Activated naive CD4-positive, alpha-beta T cell treated with anti-CD3 and anti-CD28 coated beads, Interleukin-2, amount 10 ng/mL, durations not matched to agents 7 days and 5 days (primary cell): ENCODE results near the gene MISP3.
A peak's percentile ranks its signal among the peaks of the same experiment; 100 is the strongest.
"Not testable (repeated sequence)": the region's sequence is repeated elsewhere in the genome, so short reads cannot be mapped to it uniquely, and the experiment has no call there.

Source experiments
- CTCF ChIA-PET: fragments of 350-600 bp; sonication (Branson Sonifier 250); formaldehyde crosslinking; loops from one replicate; lab custom pipeline; 2021; ENCODE audit warnings: antibody characterized with exemption; lab: Charles Lee
- DNase-seq: peaks from one replicate; pipeline ENCODE4 v3.0.0-alpha.2; 2020
- H3K27ac Mint-ChIP-seq: one replicate; pipeline ENCODE4 v1.8.0; 2021; ENCODE audit warnings: mild to moderate bottlenecking, moderate library complexity, mixed read lengths
- H3K27me3 Mint-ChIP-seq: one replicate; pipeline ENCODE4 v1.8.0; 2021; ENCODE audit warnings: mild to moderate bottlenecking, mixed read lengths
- H3K36me3 Mint-ChIP-seq: one replicate; pipeline ENCODE4 v1.8.0; 2021; ENCODE audit warnings: mixed read lengths
- H3K4me1 Mint-ChIP-seq: one replicate; pipeline ENCODE4 v1.8.0; 2021; ENCODE audit warnings: mixed read lengths
- H3K4me3 Mint-ChIP-seq: one replicate; pipeline ENCODE4 v1.8.0; 2021; ENCODE audit warnings: mild to moderate bottlenecking, moderate library complexity, mixed read lengths
- H3K9me3 Mint-ChIP-seq: one replicate; pipeline ENCODE4 v1.8.0; 2021; ENCODE audit warnings: mixed read lengths

Gene MISP3

GRCh38 chr19:14042659-14043608 lies 29.7 kb upstream of the MISP3 start:
- H3K27me3 Mint-ChIP-seq, H3K9me3 Mint-ChIP-seq, H3K4me3 Mint-ChIP-seq: not testable (repeated sequence)
- Mint-ChIP-seq H3K27ac (peak overlapping the region; percentile 77), H3K4me1 (peaks cover 10% of the 10 kb centered on the region), H3K36me3 (peaks cover 50% of the 10 kb centered on the region)
- CTCF ChIA-PET = interaction anchor here (0.6 to 2.4 kb wide), 11 partner anchors 8 to 164 kb away, joined by 3 to 11 read pairs (median 3); partner anchors contain the start of genes ASF1B and IL27RA
- peak; percentile 63 for DNase-seq

GRCh38 chr19:14047866-14048265 lies 24.7 kb upstream of the MISP3 start:
- H3K4me3 Mint-ChIP-seq, H3K9me3 Mint-ChIP-seq, H3K27ac Mint-ChIP-seq, H3K4me1 Mint-ChIP-seq, DNase-seq, H3K27me3 Mint-ChIP-seq: not testable (repeated sequence)
- CTCF ChIA-PET = interaction anchor here (0.7 to 5.9 kb wide), 14 partner anchors 11 to 170 kb away, joined by 3 to 56 read pairs (median 4); no protein-coding TSS in a partner anchor
- H3K36me3 Mint-ChIP-seq = peaks cover 58% of the 10 kb centered on the region

GRCh38 chr19:14048443-14049153 lies 24.0 kb upstream of the MISP3 start:
- Mint-ChIP-seq H3K36me3 (peaks cover 58% of the 10 kb centered on the region), H3K9me3 (no peaks in the 10 kb centered on the region), H3K4me3 (no peak overlapping the region), H3K27me3 (no peaks in the 10 kb centered on the region), H3K4me1 (no peaks in the 10 kb centered on the region), H3K27ac (peak overlapping the region; percentile 49)
- DNase-seq = peak; percentile 80
- CTCF ChIA-PET = interaction anchor here (0.7 to 5.9 kb wide), 15 partner anchors 11 to 171 kb away, joined by 3 to 56 read pairs (median 3); partner anchors contain the start of gene PODNL1

GRCh38 chr19:14050512-14050911 lies 22.1 kb upstream of the MISP3 start:
- Mint-ChIP-seq H3K9me3 (no peaks in the 10 kb centered on the region), H3K4me3 (no peak overlapping the region), H3K4me1 (no peaks in the 10 kb centered on the region), H3K27ac (no peak overlapping the region), H3K36me3 (peaks cover 60% of the 10 kb centered on the region), H3K27me3 (peaks cover 9% of the 10 kb centered on the region)
- DNase-seq = no peak
- CTCF ChIA-PET = interaction anchor here (1.0 to 5.9 kb wide), 2 partner anchors 8 to 9 kb away, joined by 3 to 56 read pairs; no protein-coding TSS in a partner anchor

GRCh38 chr19:14050961-14051360 lies 21.6 kb upstream of the MISP3 start:
- CTCF ChIA-PET = interaction anchor here (1.0 to 5.9 kb wide), 2 partner anchors 8 to 9 kb away, joined by 3 to 56 read pairs; no protein-coding TSS in a partner anchor
- H3K36me3 Mint-ChIP-seq = peaks cover 58% of the 10 kb centered on the region
- peaks cover 13% of the 10 kb centered on the region for H3K27me3 Mint-ChIP-seq
- peak overlapping the region; percentile 28 for H3K27ac Mint-ChIP-seq
- H3K9me3 Mint-ChIP-seq, H3K4me1 Mint-ChIP-seq, DNase-seq, H3K4me3 Mint-ChIP-seq: not testable (repeated sequence)

GRCh38 chr19:14051980-14052379 lies 20.6 kb upstream of the MISP3 start:
- H3K9me3 Mint-ChIP-seq = no peaks in the 10 kb centered on the region
- CTCF ChIA-PET = interaction anchor here (1.4 to 3.3 kb wide), 2 partner anchors 21 to 171 kb away, joined by 4 to 14 read pairs; no protein-coding TSS in a partner anchor
- H3K4me3 Mint-ChIP-seq = no peak overlapping the region
- H3K4me1 Mint-ChIP-seq = peaks cover 3% of the 10 kb centered on the region
- H3K27me3 Mint-ChIP-seq = peaks cover 23% of the 10 kb centered on the region
- H3K36me3 Mint-ChIP-seq = peaks cover 49% of the 10 kb centered on the region
- DNase-seq = no peak
- H3K27ac Mint-ChIP-seq = no peak overlapping the region

- Mint-ChIP-seq H3K27me3 (peaks cover 28% of the 10 kb centered on the region), H3K4me3 (no peak overlapping the region), H3K27ac (no peak overlapping the region), H3K36me3 (peaks cover 47% of the 10 kb centered on the region), H3K4me1 (peaks cover 3% of the 10 kb centered on the region), H3K9me3 (no peaks in the 10 kb centered on the region)
- no peak for DNase-seq
- CTCF ChIA-PET = interaction anchor here (1.1 to 3.3 kb wide), 3 partner anchors 18 to 172 kb away, joined by 3 to 14 read pairs (median 4); no protein-coding TSS in a partner anchor
Observed at GRCh38 chr19:14052470-14052869, 20.1 kb upstream of the MISP3 start.

GRCh38 chr19:14053032-14053431 lies 19.6 kb upstream of the MISP3 start:
- Mint-ChIP-seq H3K27me3 (peaks cover 34% of the 10 kb centered on the region), H3K4me3 (no peak overlapping the region), H3K36me3 (peaks cover 43% of the 10 kb centered on the region), H3K9me3 (no peaks in the 10 kb centered on the region), H3K4me1 (peaks cover 8% of the 10 kb centered on the region), H3K27ac (no peak overlapping the region)
- DNase-seq = no peak
- CTCF ChIA-PET = interaction anchor here (1.1 to 3.3 kb wide), 3 partner anchors 19 to 172 kb away, joined by 3 to 14 read pairs (median 4); no protein-coding TSS in a partner anchor

GRCh38 chr19:14053500-14053899 lies 19.1 kb upstream of the MISP3 start:
- DNase-seq = no peak
- CTCF ChIA-PET = interaction anchor here (1.1 to 3.3 kb wide), 3 partner anchors 19 to 173 kb away, joined by 3 to 14 read pairs (median 4); no protein-coding TSS in a partner anchor
- H3K27me3 Mint-ChIP-seq = peaks cover 38% of the 10 kb centered on the region
- H3K27ac Mint-ChIP-seq = no peak overlapping the region
- no peaks in the 10 kb centered on the region for H3K9me3 Mint-ChIP-seq
- H3K4me3 Mint-ChIP-seq = no peak overlapping the region
- peaks cover 38% of the 10 kb centered on the region for H3K36me3 Mint-ChIP-seq
- peaks cover 13% of the 10 kb centered on the region for H3K4me1 Mint-ChIP-seq

GRCh38 chr19:14054099-14054498 lies 18.5 kb upstream of the MISP3 start:
- Mint-ChIP-seq H3K4me1 (peaks cover 18% of the 10 kb centered on the region), H3K9me3 (no peaks in the 10 kb centered on the region), H3K36me3 (peaks cover 33% of the 10 kb centered on the region), H3K4me3 (no peak overlapping the region), H3K27me3 (peaks cover 44% of the 10 kb centered on the region), H3K27ac (no peak overlapping the region)
- CTCF ChIA-PET = interaction anchor here (3.3 kb wide), 1 partner anchor 173 kb away, joined by 14 read pairs; no protein-coding TSS in a partner anchor
- DNase-seq = no peak

- H3K9me3 Mint-ChIP-seq = no peaks in the 10 kb centered on the region
- H3K36me3 Mint-ChIP-seq = peaks cover 31% of the 10 kb centered on the region
- no peak overlapping the region for H3K27ac Mint-ChIP-seq
- DNase-seq = no peak
- H3K4me3 Mint-ChIP-seq = no peak overlapping the region
- CTCF ChIA-PET = interaction anchor here (3.3 kb wide), 1 partner anchor 174 kb away, joined by 14 read pairs; no protein-coding TSS in a partner anchor
- H3K27me3 Mint-ChIP-seq = peaks cover 51% of the 10 kb centered on the region
- peaks cover 20% of the 10 kb centered on the region for H3K4me1 Mint-ChIP-seq
Observed at GRCh38 chr19:14054721-14055120, 17.9 kb upstream of the MISP3 start.

- DNase-seq = no peak
- CTCF ChIA-PET = interaction anchor here (2.4 to 6.1 kb wide), 2 partner anchors 12 to 16 kb away, joined by 7 to 70 read pairs; partner anchors contain the start of gene MISP3
- H3K36me3 Mint-ChIP-seq = peaks cover 26% of the 10 kb centered on the region
- H3K4me1 Mint-ChIP-seq = peaks cover 21% of the 10 kb centered on the region
- no peak overlapping the region for H3K4me3 Mint-ChIP-seq
- no peak overlapping the region for H3K27ac Mint-ChIP-seq
- no peaks in the 10 kb centered on the region for H3K9me3 Mint-ChIP-seq
- peaks cover 57% of the 10 kb centered on the region for H3K27me3 Mint-ChIP-seq
Observed at GRCh38 chr19:14055396-14055795, 17.2 kb upstream of the MISP3 start.

GRCh38 chr19:14056069-14056666 lies 16.4 kb upstream of the MISP3 start:
- H3K4me3 Mint-ChIP-seq = no peak overlapping the region
- peaks cover 21% of the 10 kb centered on the region for H3K4me1 Mint-ChIP-seq
- CTCF ChIA-PET = interaction anchor here (1.4 to 6.1 kb wide), 4 partner anchors 9 to 20 kb away, joined by 3 to 70 read pairs (median 5); partner anchors contain the start of gene MISP3

More at GRCh38 chr19:14056069-14056666, 16.4 kb upstream of the MISP3 start:
- no peak overlapping the region for H3K27ac Mint-ChIP-seq
- H3K27me3 Mint-ChIP-seq = peaks cover 65% of the 10 kb centered on the region
- no peaks in the 10 kb centered on the region for H3K9me3 Mint-ChIP-seq
- H3K36me3 Mint-ChIP-seq = peaks cover 23% of the 10 kb centered on the region
- no peak for DNase-seq
